Measurements from ENCODE around the gene LKAAEAR1. TPM values are rescaled to one million over a fixed set of nuclear protein-coding genes. Genes with fewer than 3 reads are reported as not detected.
A peak's percentile ranks its signal among the peaks of the same experiment; 100 is the strongest.

LKAAEAR1 gene
- total RNA-seq, 1 donor from 2014 or later = not detected

DNA sequence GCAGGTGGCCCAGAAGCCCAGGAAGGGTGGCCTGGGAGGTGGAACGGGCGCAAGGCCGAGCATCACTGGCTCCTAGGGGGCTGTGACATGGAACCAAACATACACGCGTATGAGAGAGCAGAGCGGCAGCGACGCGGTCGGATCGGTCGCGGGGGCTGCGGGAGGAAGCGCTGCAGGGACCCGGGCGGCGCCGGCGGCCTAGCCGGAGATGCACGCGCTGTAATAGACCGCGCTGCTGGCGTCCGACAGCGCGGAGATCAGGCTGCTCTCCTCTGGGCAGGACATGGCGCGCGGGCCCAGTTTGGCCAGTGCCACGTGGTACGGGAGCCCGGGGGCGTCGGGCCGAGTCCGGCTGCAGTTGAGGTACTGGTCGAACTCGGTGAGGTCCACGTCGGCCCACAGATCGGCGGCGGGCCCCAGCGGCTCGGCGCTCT lies 36.2 kb downstream of the LKAAEAR1 start:
- no peak for DNase-seq
- TF ChIP-seq CTCF (IDR thresholded peaks at IDR 0.05; ENCODE audit: partially characterized antibody, unreplicated experiment) = no peak
- H3K9me3 Mint-ChIP-seq (ENCODE audit: unreplicated experiment) = peaks cover 4% of the 10 kb centered on the region
- no peaks in the 10 kb centered on the region for H3K36me3 Mint-ChIP-seq (ENCODE audit: unreplicated experiment)
- H3K4me3 Mint-ChIP-seq (ENCODE audit: unreplicated experiment) = no peak overlapping the region
- no peak overlapping the region for H3K27ac Mint-ChIP-seq (ENCODE audit: unreplicated experiment)
- peaks cover 14% of the 10 kb centered on the region for H3K4me1 Mint-ChIP-seq (ENCODE audit: low read depth, unreplicated experiment)
- H3K27me3 Mint-ChIP-seq (ENCODE audit: unreplicated experiment) = peaks cover 19% of the 10 kb centered on the region

DNA sequence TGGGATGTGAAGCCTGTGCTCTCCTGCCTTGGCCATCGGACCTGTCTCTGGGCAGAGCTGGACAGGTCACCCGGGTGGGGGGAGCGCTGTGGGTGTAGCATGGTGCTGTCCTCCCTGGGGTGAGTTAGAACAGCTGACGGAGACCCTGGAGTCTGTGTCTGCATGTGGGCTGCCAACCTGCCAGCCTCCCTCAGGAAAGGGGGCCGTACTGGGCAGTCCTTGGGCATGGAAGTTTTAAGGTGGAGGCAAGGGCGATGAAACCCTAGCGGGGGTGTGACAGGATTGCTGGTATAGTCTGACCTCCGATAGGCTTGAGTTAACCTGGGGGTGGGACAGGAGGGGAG lies 37.2 kb downstream of the LKAAEAR1 start:
- H3K27me3 Mint-ChIP-seq (ENCODE audit: unreplicated experiment) = peaks cover 19% of the 10 kb centered on the region
- no peak overlapping the region for H3K27ac Mint-ChIP-seq (ENCODE audit: unreplicated experiment)
- H3K36me3 Mint-ChIP-seq (ENCODE audit: unreplicated experiment) = no peaks in the 10 kb centered on the region
- no peak for DNase-seq
- peaks cover 14% of the 10 kb centered on the region for H3K4me1 Mint-ChIP-seq (ENCODE audit: low read depth, unreplicated experiment)
- H3K4me3 Mint-ChIP-seq (ENCODE audit: unreplicated experiment) = no peak overlapping the region
- H3K9me3 Mint-ChIP-seq (ENCODE audit: unreplicated experiment) = peaks cover 4% of the 10 kb centered on the region
- no peak for TF ChIP-seq CTCF (IDR thresholded peaks at IDR 0.05; ENCODE audit: partially characterized antibody, unreplicated experiment)

- Mint-ChIP-seq H3K27ac (ENCODE audit: unreplicated experiment) (no peak overlapping the region), H3K9me3 (ENCODE audit: unreplicated experiment) (peaks cover 4% of the 10 kb centered on the region), H3K4me1 (ENCODE audit: low read depth, unreplicated experiment) (peaks cover 15% of the 10 kb centered on the region), H3K4me3 (ENCODE audit: unreplicated experiment) (peak overlapping the region; percentile 11), H3K36me3 (ENCODE audit: unreplicated experiment) (no peaks in the 10 kb centered on the region), H3K27me3 (ENCODE audit: unreplicated experiment) (peaks cover 21% of the 10 kb centered on the region)
- no peak for DNase-seq
- TF ChIP-seq CTCF (IDR thresholded peaks at IDR 0.05; ENCODE audit: partially characterized antibody, unreplicated experiment) = no peak
Measured at GRCh38 chr20:64045346-64046011, 38.7 kb downstream of the LKAAEAR1 start.

- Mint-ChIP-seq H3K27ac (ENCODE audit: unreplicated experiment) (no peak overlapping the region), H3K36me3 (ENCODE audit: unreplicated experiment) (no peaks in the 10 kb centered on the region), H3K27me3 (ENCODE audit: unreplicated experiment) (peaks cover 21% of the 10 kb centered on the region), H3K4me1 (ENCODE audit: low read depth, unreplicated experiment) (peaks cover 15% of the 10 kb centered on the region), H3K4me3 (ENCODE audit: unreplicated experiment) (no peak overlapping the region), H3K9me3 (ENCODE audit: unreplicated experiment) (peaks cover 7% of the 10 kb centered on the region)
- DNase-seq = no peak
- no peak for TF ChIP-seq CTCF (IDR thresholded peaks at IDR 0.05; ENCODE audit: partially characterized antibody, unreplicated experiment)
Measured at GRCh38 chr20:64044484-64045247, 39.5 kb downstream of the LKAAEAR1 start.

DNA sequence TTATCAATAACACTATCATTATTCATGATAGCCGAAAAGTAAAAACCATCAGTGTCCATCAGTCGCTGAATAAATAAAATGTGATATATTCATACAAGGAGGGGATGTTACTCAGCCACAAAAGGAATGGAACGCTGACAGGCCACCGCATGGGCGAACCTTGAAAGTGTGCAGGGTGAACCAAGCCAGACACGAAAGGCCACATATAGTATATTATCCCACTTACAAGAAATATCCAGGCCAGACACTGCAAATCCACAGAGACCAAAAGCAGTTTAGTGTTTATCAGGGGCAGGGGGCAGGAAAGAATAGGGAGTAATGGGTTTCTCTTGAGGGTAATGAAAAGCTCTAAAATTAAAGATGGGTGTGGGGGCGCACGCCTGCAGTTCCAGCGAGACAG lies 40.4 kb downstream of the LKAAEAR1 start:
- no peaks in the 10 kb centered on the region for H3K36me3 Mint-ChIP-seq (ENCODE audit: unreplicated experiment)
- TF ChIP-seq CTCF (IDR thresholded peaks at IDR 0.05; ENCODE audit: partially characterized antibody, unreplicated experiment) = no peak
- peaks cover 15% of the 10 kb centered on the region for H3K4me1 Mint-ChIP-seq (ENCODE audit: low read depth, unreplicated experiment)
- H3K9me3 Mint-ChIP-seq (ENCODE audit: unreplicated experiment) = peaks cover 7% of the 10 kb centered on the region
- H3K27ac Mint-ChIP-seq (ENCODE audit: unreplicated experiment) = no peak overlapping the region
- no peak overlapping the region for H3K4me3 Mint-ChIP-seq (ENCODE audit: unreplicated experiment)
- DNase-seq = no peak
- H3K27me3 Mint-ChIP-seq (ENCODE audit: unreplicated experiment) = peaks cover 21% of the 10 kb centered on the region

Data from glutamatergic neuron (in vitro differentiated cells).